ENCODE measurements around the gene PSG6. TPM values are rescaled to one million over a fixed set of nuclear protein-coding genes. Genes with fewer than 3 reads are reported as not detected.
"Not testable (repeated sequence)": the region's sequence is repeated elsewhere in the genome, so short reads cannot be mapped to it uniquely, and the experiment has no call there.

PSG6 gene
- polyA plus RNA-seq, result not detected
- long read RNA-seq, donor 1, result 0 reads
- long read RNA-seq, donor 2, result 0 reads
- long read RNA-seq, donor 3, result 0 reads
- long read RNA-seq, donor 4, result 0 reads
- long read RNA-seq, donor 5, result 0 reads
- long read RNA-seq, donor 6, result 0 reads
- long read RNA-seq, donor 7, result 0 reads
- long read RNA-seq, donor 8, result 0 reads
- long read RNA-seq, donor 9, result 0 reads
- long read RNA-seq, donor 10, result 0 reads

GRCh38 chr19:42917634-42918033 is at the start of gene PSG6:
TSS of gene PSG6 (minus strand) at chr19:42917894. CDS start at chr19:42917792, 102 bp downstream.
- FAIRE-seq; H3K4me1 ChIP-seq (ENCODE audit: control insufficient read depth in 3 of 3, insufficient read depth in 2 of 3, low read depth in 1 of 3, low read length in 2 of 3); H3K27ac ChIP-seq (ENCODE audit: low read depth in 1 of 3, low read length in 2 of 3); H3K9me3 ChIP-seq (ENCODE audit: control insufficient read depth in 2 of 2, insufficient read depth in 1 of 2, low read depth in 1 of 2, low read length in 1 of 2); DNase-seq; H3K4me3 ChIP-seq (ENCODE audit: low read depth in 1 of 3, low read length in 3 of 3); H3K36me3 ChIP-seq (ENCODE audit: control insufficient read depth in 3 of 3, insufficient read depth in 2 of 3, low read depth in 1 of 3, low read length in 3 of 3); H3K27me3 ChIP-seq (ENCODE audit: control insufficient read depth in 3 of 3, insufficient read depth in 3 of 3, low read length in 3 of 3): not testable (repeated sequence)
- WGBS, 3 donors, result 49 to 56% (median 50%) methylated on average over 1 of the region's 1 CpG

DNA sequence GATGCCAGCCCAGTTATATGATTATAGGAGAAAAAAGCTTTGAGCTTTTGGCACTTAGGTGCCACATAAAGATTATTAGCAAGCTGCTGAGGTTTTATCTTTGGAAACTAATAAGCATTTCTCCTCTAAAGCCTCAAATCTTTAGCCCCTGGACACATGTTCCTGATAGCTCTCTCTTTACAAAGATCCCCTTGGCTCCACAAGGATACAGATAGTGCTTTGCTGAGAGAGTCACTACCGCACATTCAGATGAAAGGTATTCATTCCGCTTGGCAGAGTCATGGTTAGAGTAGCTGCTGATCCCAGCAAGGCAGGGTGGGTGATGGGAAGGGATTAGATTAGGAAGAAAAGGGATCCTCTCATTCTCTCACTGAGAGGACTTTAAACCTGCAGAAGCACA is 47.5 kb upstream of the PSG6 start:
- peaks cover 0 to 1% (median 0%) of the 10 kb centered on the region in 3 donors for H3K27me3 ChIP-seq (ENCODE audit: control insufficient read depth in 3 of 3, insufficient read depth in 3 of 3, low read length in 3 of 3)
- H3K4me1 ChIP-seq (ENCODE audit: control insufficient read depth in 3 of 3, insufficient read depth in 2 of 3, low read depth in 1 of 3, low read length in 2 of 3), result no peaks in the 10 kb centered on the region
- H3K36me3 ChIP-seq (ENCODE audit: control insufficient read depth in 3 of 3, insufficient read depth in 2 of 3, low read depth in 1 of 3, low read length in 3 of 3), result no peaks in the 10 kb centered on the region
- no peak overlapping the region for H3K27ac ChIP-seq (ENCODE audit: low read depth in 1 of 3, low read length in 2 of 3)
- FAIRE-seq (no peak), DNase-seq (no peak)
- H3K4me3 ChIP-seq (ENCODE audit: low read depth in 1 of 3, low read length in 3 of 3), result no peak overlapping the region
- H3K9me3 ChIP-seq (ENCODE audit: control insufficient read depth in 2 of 2, insufficient read depth in 1 of 2, low read depth in 1 of 2, low read length in 1 of 2), result no peaks in the 10 kb centered on the region
- 87 to 94% (median 87%) methylated on average over 2 of the region's 2 CpGs for WGBS, 3 donors

GRCh38 chr19:42961119-42961518 is 43.4 kb upstream of the PSG6 start:
- Histone ChIP-seq H3K4me1 (ENCODE audit: control insufficient read depth in 3 of 3, insufficient read depth in 2 of 3, low read depth in 1 of 3, low read length in 2 of 3) (no peaks in the 10 kb centered on the region), H3K27me3 (ENCODE audit: control insufficient read depth in 3 of 3, insufficient read depth in 3 of 3, low read length in 3 of 3) (peaks cover 0 to 1% (median 0%) of the 10 kb centered on the region in 3 donors), H3K4me3 (ENCODE audit: low read depth in 1 of 3, low read length in 3 of 3) (no peak overlapping the region), H3K27ac (ENCODE audit: low read depth in 1 of 3, low read length in 2 of 3) (no peak overlapping the region), H3K36me3 (ENCODE audit: control insufficient read depth in 3 of 3, insufficient read depth in 2 of 3, low read depth in 1 of 3, low read length in 3 of 3) (no peaks in the 10 kb centered on the region), H3K9me3 (ENCODE audit: control insufficient read depth in 2 of 2, insufficient read depth in 1 of 2, low read depth in 1 of 2, low read length in 1 of 2) (no peaks in the 10 kb centered on the region)
- FAIRE-seq (no peak), DNase-seq (no peak)
- 86 to 91% (median 90%) methylated on average over 6 of the region's 6 CpGs for WGBS, 3 donors

DNA sequence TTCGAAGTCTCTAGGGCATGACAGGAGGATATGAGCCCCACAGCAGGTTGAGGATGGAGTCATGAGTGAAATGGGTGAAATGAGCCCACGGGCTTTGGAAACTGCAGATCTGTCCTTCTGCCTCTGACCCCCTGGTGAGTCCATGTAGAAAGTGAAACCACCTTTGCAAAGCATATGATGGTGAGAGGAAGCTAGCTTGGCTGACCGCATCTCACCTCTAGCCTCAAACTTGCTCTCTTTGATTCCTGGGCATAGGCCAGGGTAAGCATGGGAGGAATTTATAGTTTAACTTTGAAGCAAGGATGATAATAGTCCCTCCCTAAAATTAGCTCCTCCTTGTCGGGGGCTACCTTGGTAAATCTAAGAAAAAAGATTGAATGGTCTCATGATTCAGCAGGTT is 34.4 kb upstream of the PSG6 start:
- not testable (repeated sequence) for H3K4me3 ChIP-seq (ENCODE audit: low read depth in 1 of 3, low read length in 3 of 3); DNase-seq; H3K9me3 ChIP-seq (ENCODE audit: control insufficient read depth in 2 of 2, insufficient read depth in 1 of 2, low read depth in 1 of 2, low read length in 1 of 2); H3K36me3 ChIP-seq (ENCODE audit: control insufficient read depth in 3 of 3, insufficient read depth in 2 of 3, low read depth in 1 of 3, low read length in 3 of 3); FAIRE-seq; H3K4me1 ChIP-seq (ENCODE audit: control insufficient read depth in 3 of 3, insufficient read depth in 2 of 3, low read depth in 1 of 3, low read length in 2 of 3); H3K27ac ChIP-seq (ENCODE audit: low read depth in 1 of 3, low read length in 2 of 3); H3K27me3 ChIP-seq (ENCODE audit: control insufficient read depth in 3 of 3, insufficient read depth in 3 of 3, low read length in 3 of 3)
- WGBS, 3 donors, result 51 to 71% (median 55%) methylated on average over 4 of the region's 4 CpGs

- WGBS, 3 donors, result 44 to 57% (median 50%) methylated on average over 2 of the region's 2 CpGs
- H3K27ac ChIP-seq (ENCODE audit: low read depth in 1 of 3, low read length in 2 of 3); H3K4me3 ChIP-seq (ENCODE audit: low read depth in 1 of 3, low read length in 3 of 3); H3K36me3 ChIP-seq (ENCODE audit: control insufficient read depth in 3 of 3, insufficient read depth in 2 of 3, low read depth in 1 of 3, low read length in 3 of 3); H3K4me1 ChIP-seq (ENCODE audit: control insufficient read depth in 3 of 3, insufficient read depth in 2 of 3, low read depth in 1 of 3, low read length in 2 of 3); H3K27me3 ChIP-seq (ENCODE audit: control insufficient read depth in 3 of 3, insufficient read depth in 3 of 3, low read length in 3 of 3); H3K9me3 ChIP-seq (ENCODE audit: control insufficient read depth in 2 of 2, insufficient read depth in 1 of 2, low read depth in 1 of 2, low read length in 1 of 2); DNase-seq; FAIRE-seq: not testable (repeated sequence)
Observed at GRCh38 chr19:42951476-42951875, 33.8 kb upstream of the PSG6 start.

DNA sequence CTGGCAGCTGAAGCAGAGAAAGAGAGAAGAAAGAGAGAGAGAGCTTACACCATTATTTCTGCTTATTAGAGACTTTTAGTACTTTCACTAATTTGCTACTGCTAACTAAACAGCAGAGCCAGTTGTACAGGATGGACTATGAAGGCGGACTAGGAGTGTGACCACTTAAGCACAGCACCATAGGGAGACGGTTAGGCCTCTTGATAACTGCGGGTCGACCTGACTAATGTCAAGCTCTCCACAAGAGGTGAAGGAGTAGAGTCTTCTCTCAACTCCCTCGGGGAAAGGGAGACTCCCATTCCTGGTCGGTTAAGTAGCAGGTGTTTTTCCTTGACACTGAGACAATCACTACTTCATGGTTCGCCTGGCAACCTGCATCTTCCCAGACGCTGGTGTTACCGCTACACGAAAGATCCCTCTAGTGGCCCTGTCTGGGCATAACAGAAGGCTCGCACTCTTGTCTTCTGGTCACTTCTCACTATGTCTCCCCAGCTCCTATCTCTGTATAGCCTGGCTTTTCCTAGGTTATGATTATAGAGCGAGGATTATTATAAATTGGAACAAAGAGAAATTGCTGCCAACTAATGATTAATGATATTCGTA is 24.6 kb upstream of the PSG6 start:
- FAIRE-seq (no peak), DNase-seq (no peak)
- no peaks in the 10 kb centered on the region for H3K36me3 ChIP-seq (ENCODE audit: control insufficient read depth in 3 of 3, insufficient read depth in 2 of 3, low read depth in 1 of 3, low read length in 3 of 3)
- H3K27me3 ChIP-seq (ENCODE audit: control insufficient read depth in 3 of 3, insufficient read depth in 3 of 3, low read length in 3 of 3), result peaks cover 0 to 2% (median 0%) of the 10 kb centered on the region in 3 donors
- WGBS, 3 donors, result 36 to 41% (median 37%) methylated on average over 13 of the region's 13 CpGs
- no peak overlapping the region for H3K4me3 ChIP-seq (ENCODE audit: low read depth in 1 of 3, low read length in 3 of 3)
- H3K4me1 ChIP-seq (ENCODE audit: control insufficient read depth in 3 of 3, insufficient read depth in 2 of 3, low read depth in 1 of 3, low read length in 2 of 3), result no peaks in the 10 kb centered on the region
- no peaks in the 10 kb centered on the region for H3K9me3 ChIP-seq (ENCODE audit: control insufficient read depth in 2 of 2, insufficient read depth in 1 of 2, low read depth in 1 of 2, low read length in 1 of 2)
- no peak overlapping the region for H3K27ac ChIP-seq (ENCODE audit: low read depth in 1 of 3, low read length in 2 of 3)

- H3K9me3 ChIP-seq (ENCODE audit: control insufficient read depth in 2 of 2, insufficient read depth in 1 of 2, low read depth in 1 of 2, low read length in 1 of 2); H3K4me1 ChIP-seq (ENCODE audit: control insufficient read depth in 3 of 3, insufficient read depth in 2 of 3, low read depth in 1 of 3, low read length in 2 of 3); H3K27ac ChIP-seq (ENCODE audit: low read depth in 1 of 3, low read length in 2 of 3); H3K27me3 ChIP-seq (ENCODE audit: control insufficient read depth in 3 of 3, insufficient read depth in 3 of 3, low read length in 3 of 3); H3K4me3 ChIP-seq (ENCODE audit: low read depth in 1 of 3, low read length in 3 of 3); DNase-seq; FAIRE-seq; H3K36me3 ChIP-seq (ENCODE audit: control insufficient read depth in 3 of 3, insufficient read depth in 2 of 3, low read depth in 1 of 3, low read length in 3 of 3): not testable (repeated sequence)
- WGBS, 3 donors, result 72 to 87% (median 76%) methylated on average over 3 of the region's 3 CpGs
Observed at GRCh38 chr19:42937107-42937506, 19.4 kb upstream of the PSG6 start, which contains the start of gene PSG7. TSS of gene PSG7 (minus strand) at chr19:42937207. CDS start at chr19:42937076, 131 bp downstream.

- not testable (repeated sequence) for H3K9me3 ChIP-seq (ENCODE audit: control insufficient read depth in 2 of 2, insufficient read depth in 1 of 2, low read depth in 1 of 2, low read length in 1 of 2); DNase-seq; H3K4me3 ChIP-seq (ENCODE audit: low read depth in 1 of 3, low read length in 3 of 3); H3K4me1 ChIP-seq (ENCODE audit: control insufficient read depth in 3 of 3, insufficient read depth in 2 of 3, low read depth in 1 of 3, low read length in 2 of 3); H3K27me3 ChIP-seq (ENCODE audit: control insufficient read depth in 3 of 3, insufficient read depth in 3 of 3, low read length in 3 of 3); H3K27ac ChIP-seq (ENCODE audit: low read depth in 1 of 3, low read length in 2 of 3); H3K36me3 ChIP-seq (ENCODE audit: control insufficient read depth in 3 of 3, insufficient read depth in 2 of 3, low read depth in 1 of 3, low read length in 3 of 3); FAIRE-seq
Observed at GRCh38 chr19:42934726-42935125, 17.0 kb upstream of the PSG6 start.

- not testable (repeated sequence) for FAIRE-seq; H3K9me3 ChIP-seq (ENCODE audit: control insufficient read depth in 2 of 2, insufficient read depth in 1 of 2, low read depth in 1 of 2, low read length in 1 of 2)
Observed at GRCh38 chr19:42934183-42934582, 16.5 kb upstream of the PSG6 start.

More at GRCh38 chr19:42934183-42934582, 16.5 kb upstream of the PSG6 start:
- H3K27ac ChIP-seq (ENCODE audit: low read depth in 1 of 3, low read length in 2 of 3); H3K27me3 ChIP-seq (ENCODE audit: control insufficient read depth in 3 of 3, insufficient read depth in 3 of 3, low read length in 3 of 3); H3K36me3 ChIP-seq (ENCODE audit: control insufficient read depth in 3 of 3, insufficient read depth in 2 of 3, low read depth in 1 of 3, low read length in 3 of 3); H3K4me3 ChIP-seq (ENCODE audit: low read depth in 1 of 3, low read length in 3 of 3); H3K4me1 ChIP-seq (ENCODE audit: control insufficient read depth in 3 of 3, insufficient read depth in 2 of 3, low read depth in 1 of 3, low read length in 2 of 3); DNase-seq: not testable (repeated sequence)
